K562 (cell line): ENCODE measurements around the gene ERCC6L.

Experiments
- CHD1 ChIP-seq: fragments of 200-600 bp; sonication (generic); IDR thresholded peaks from one replicate; pipeline ENCODE4 v1.6.1; 2012; ENCODE audit warnings: mild to moderate bottlenecking, moderate library complexity, low read length, inconsistent platforms
- CTCF ChIP-seq, 3 experiments: IDR thresholded peaks in 2 of 3; conservative IDR thresholded peaks in 1 of 3; 2 replicates each; pipeline ENCODE4 v1.5.1; 2011 to 2012; ENCODE audit warnings: low read length in 3 of 3, mild to moderate bottlenecking in 3 of 3, control low read depth in 2 of 3, improper control_type of control experiment in 1 of 3, inconsistent platforms in 1 of 3, low read depth in 1 of 3, mixed read lengths in 1 of 3, moderate library complexity in 1 of 3; ENCODE audit not compliant: insufficient read depth in 2 of 3
- EZH2 ChIP-seq: IDR thresholded peaks from 2 replicates; pipeline ENCODE4 v1.6.1; 2012; ENCODE audit warnings: low read depth, mild to moderate bottlenecking, inconsistent platforms, low read length, borderline replicate concordance
- HDAC6 ChIP-seq: IDR thresholded peaks from 2 replicates; pipeline ENCODE4 v1.6.1; 2012; ENCODE audit warnings: low read depth, mild to moderate bottlenecking, control low read depth, inconsistent platforms, low read length, moderate library complexity
- MBD1 ChIP-seq: fragments of 250-450 bp; sonication (Bioruptor Pico); IDR thresholded peaks from 2 replicates; pipeline ENCODE4 v1.8.0; 2022; ENCODE audit warnings: inconsistent platforms
- NFYB ChIP-seq: IDR thresholded peaks from 2 replicates; pipeline ENCODE4 v1.6.1; 2011; ENCODE audit warnings: mild to moderate bottlenecking, moderate library complexity; ENCODE audit not compliant: insufficient read length; ENCODE audit errors: extremely low read depth
- SIN3A ChIP-seq, 2 experiments: fragments of 150-350 bp in 1 of 2; IDR thresholded peaks; 2 replicates each; pipeline ENCODE4 v1.6.1; 2011 to 2016; ENCODE audit warnings: borderline replicate concordance in 2 of 2, low read depth in 2 of 2, low read length in 2 of 2, mild to moderate bottlenecking in 2 of 2, moderate library complexity in 2 of 2; ENCODE audit not compliant: control insufficient read depth in 1 of 2
- SIX5 ChIP-seq, 2 experiments: IDR thresholded peaks; 2 replicates each; pipeline ENCODE4 v1.6.1; 2011; ENCODE audit warnings: low read length in 2 of 2, borderline replicate concordance in 1 of 2, low read depth in 1 of 2, mild to moderate bottlenecking in 1 of 2, moderate library complexity in 1 of 2; ENCODE audit not compliant: insufficient read depth in 1 of 2
- ZBTB43 ChIP-seq: sonication (generic); formaldehyde crosslinking; IDR thresholded peaks from 2 replicates; pipeline ENCODE4 v1.8.0; 2023; ENCODE audit warnings: mild to moderate bottlenecking, missing genetic modification reagents
- ZNF121 ChIP-seq: sonication (generic); formaldehyde crosslinking; conservative IDR thresholded peaks from 2 replicates; pipeline ENCODE4 v1.8.0; 2022; ENCODE audit warnings: missing genetic modification reagents

- TF ChIP-seq CTCF (IDR thresholded peaks at IDR 0.05 in 2 of 3, conservative IDR thresholded peaks at IDR 0.05 in 1 of 3; ENCODE audit: insufficient read depth in 2 of 3, low read depth in 1 of 3, low read length in 3 of 3) (no peak), CHD1 (no peak), MBD1 (CRISPR knock-in tag) (no peak), SIX5 (IDR thresholded peaks at IDR 0.05; ENCODE audit: borderline replicate concordance in 1 of 2, insufficient read depth in 1 of 2, low read depth in 1 of 2, low read length in 2 of 2) (no peak), NFYB (no peak), EZH2 (no peak), ZNF121 (CRISPR knock-in tag) (no peak), ZBTB43 (CRISPR knock-in tag) (no peak), SIN3A (IDR thresholded peaks at IDR 0.05; ENCODE audit: borderline replicate concordance in 2 of 2, control insufficient read depth in 1 of 2, low read depth in 2 of 2, low read length in 2 of 2) (no peak), HDAC6 (no peak)
Measured at GRCh38 chrX:72165551-72165950, 73.3 kb downstream of the ERCC6L start.
